ENCODE measurements around the gene ENTHD1. TPM values are rescaled to one million over a fixed set of nuclear protein-coding genes. Genes with fewer than 3 reads are reported as not detected.

Gene ENTHD1
- total and polyA plus RNA-seq, 2 of the 8 experiments (the other 6 are each of a cell fraction or from before 2014, with no cell fraction given), result not detected

DNA sequence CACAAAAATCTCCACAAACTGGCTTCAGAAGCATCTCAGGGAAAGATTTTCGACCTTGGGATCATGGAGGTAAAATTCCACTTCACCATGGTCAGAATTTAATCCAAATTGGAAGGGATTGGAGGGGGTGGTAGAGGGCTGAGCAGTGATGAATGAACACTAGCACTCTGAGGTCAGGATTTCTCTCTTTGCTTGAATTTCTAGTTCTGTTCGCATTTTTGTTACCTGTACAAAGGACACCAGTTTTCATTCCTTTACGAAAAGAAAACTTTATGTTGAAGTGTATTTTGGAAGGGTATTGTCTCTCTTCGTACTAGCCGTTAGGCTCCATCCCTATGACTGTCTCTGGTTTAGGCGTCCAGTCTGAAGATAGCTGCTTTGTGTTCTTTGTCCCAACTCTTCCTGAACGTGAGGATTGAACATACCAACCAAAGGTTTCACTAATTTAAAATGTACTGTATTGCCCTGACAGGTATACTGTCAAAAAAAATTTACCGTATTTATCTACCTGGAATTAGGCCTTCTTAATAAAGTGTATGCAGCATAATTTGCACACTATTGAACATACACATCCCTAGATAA, 8.1 kb upstream of the ENTHD1 start (continued):
- TF ChIP-seq SAP30 (IDR thresholded peaks at IDR 0.05; ENCODE audit: insufficient read depth, insufficient replicate concordance, low read length) (no peak), POLR2A (IDR thresholded peaks at IDR 0.05; ENCODE audit: control extremely low read depth in 1 of 2, low read depth in 2 of 2, low read length in 2 of 2) (no peak)

Data from H1 (cell line).